ENCODE results near the gene MPO.

MPO gene

DNA sequence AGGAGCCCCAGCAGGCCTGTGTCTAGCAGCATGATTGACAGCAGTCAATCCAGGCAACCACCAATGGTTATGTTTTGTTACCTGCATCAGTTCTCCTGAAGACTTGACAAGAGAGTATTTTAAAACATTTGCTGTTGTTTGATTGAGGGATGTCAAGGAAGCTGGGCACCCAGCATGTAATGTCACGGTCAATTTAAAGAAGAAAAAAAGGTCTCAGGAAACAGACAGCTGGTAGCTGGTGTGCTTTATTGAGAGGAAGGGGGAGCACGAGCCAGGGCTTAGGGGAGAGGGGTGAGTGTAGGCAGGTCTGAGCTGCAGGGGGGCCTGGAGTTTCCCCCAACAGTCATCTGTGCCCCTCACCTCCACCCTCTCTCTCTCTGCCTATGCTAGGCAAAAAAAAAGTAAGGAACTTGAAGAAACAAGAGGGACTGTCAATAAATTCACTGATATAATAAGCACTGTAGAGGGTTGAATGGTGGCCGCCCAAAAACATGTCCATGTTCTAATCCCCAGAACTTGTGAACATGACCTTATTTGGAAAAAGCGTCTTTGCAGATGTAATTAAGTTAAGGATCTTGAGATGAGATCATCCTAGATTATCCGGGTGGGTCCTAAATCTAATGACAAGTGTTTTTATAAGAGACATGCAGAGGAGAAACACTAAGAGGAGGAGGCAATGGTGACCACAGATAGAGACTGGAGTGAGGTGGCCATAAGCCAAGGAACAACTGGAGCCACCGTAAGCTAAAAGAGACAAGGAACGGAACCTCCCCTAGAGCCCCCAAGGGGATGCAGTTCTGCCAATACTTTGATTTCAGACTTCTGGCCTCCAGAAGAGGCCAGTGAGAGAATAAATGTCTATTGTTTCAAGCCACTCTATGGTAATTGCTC lies 33.3 kb upstream of the MPO start:
- H3K27ac Mint-ChIP-seq = peak overlapping the region; percentile 42
- DNase-seq (ENCODE audit: low spot score) = no peak
- H3K4me1 Mint-ChIP-seq (ENCODE audit: low read depth) = peaks cover 9% of the 10 kb centered on the region
- no peaks in the 10 kb centered on the region for H3K27me3 Mint-ChIP-seq (ENCODE audit: low read depth)
- H3K4me3 Mint-ChIP-seq = no peak overlapping the region
- H3K36me3 Mint-ChIP-seq (ENCODE audit: low read depth) = peaks cover 28% of the 10 kb centered on the region
- no peaks in the 10 kb centered on the region for H3K9me3 Mint-ChIP-seq

DNA sequence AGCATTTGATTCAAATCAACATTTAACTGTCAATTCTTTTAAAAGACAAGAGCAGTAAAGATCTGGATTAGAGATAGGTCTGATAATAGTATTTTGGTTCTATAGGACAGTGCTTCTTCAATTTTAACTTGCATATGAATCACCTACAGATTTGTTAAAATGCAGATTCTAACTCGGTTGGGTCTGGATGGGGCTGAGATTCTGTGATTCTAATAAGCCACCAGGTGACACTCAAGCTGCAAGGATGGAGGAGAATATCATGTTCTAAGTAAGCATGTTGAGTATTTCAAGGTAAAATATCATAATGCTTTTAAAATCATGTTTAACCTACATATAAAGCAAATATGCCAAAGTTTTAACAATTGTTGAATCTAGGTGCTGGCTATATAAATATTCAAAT lies 32.1 kb upstream of the MPO start:
- Mint-ChIP-seq H3K27ac (no peak overlapping the region), H3K4me1 (ENCODE audit: low read depth) (peaks cover 6% of the 10 kb centered on the region), H3K4me3 (no peak overlapping the region), H3K36me3 (ENCODE audit: low read depth) (peaks cover 28% of the 10 kb centered on the region), H3K27me3 (ENCODE audit: low read depth) (no peaks in the 10 kb centered on the region), H3K9me3 (no peaks in the 10 kb centered on the region)
- no peak for DNase-seq (ENCODE audit: low spot score)

DNA sequence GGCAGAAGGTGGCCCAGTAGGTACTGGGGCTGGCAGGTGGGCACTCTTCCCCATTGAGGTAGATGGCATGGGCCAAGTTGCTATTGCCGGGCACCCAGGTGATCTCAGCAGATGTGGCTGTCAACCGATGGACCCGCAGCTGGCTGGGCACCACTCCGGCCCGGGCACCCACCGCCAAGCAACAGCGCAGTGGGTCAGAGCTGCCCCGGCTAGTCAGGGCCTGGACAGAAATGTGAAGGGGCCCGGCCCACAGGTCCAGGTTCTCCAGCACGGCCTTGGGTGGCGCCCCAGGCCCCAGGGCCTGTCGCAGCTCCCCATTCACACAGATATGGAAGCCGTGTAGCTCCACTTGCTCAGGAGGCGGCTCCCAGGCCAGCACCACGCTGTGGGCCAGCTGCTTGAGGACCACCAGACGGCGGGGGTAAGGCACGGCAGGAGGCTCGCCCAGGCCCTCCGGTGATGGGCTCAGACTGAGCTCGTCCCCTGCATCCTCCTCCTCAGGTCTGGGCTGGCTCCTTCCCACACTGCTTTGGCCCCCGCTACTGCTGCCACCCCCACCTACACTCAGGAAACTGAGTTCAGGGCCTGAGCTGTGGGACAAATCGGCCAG lies 31.4 kb upstream of the MPO start:
- no peak for DNase-seq (ENCODE audit: low spot score)
- Mint-ChIP-seq H3K9me3 (no peaks in the 10 kb centered on the region), H3K27ac (no peak overlapping the region), H3K4me1 (ENCODE audit: low read depth) (no peaks in the 10 kb centered on the region), H3K36me3 (ENCODE audit: low read depth) (peaks cover 30% of the 10 kb centered on the region), H3K27me3 (ENCODE audit: low read depth) (no peaks in the 10 kb centered on the region), H3K4me3 (no peak overlapping the region)

DNA sequence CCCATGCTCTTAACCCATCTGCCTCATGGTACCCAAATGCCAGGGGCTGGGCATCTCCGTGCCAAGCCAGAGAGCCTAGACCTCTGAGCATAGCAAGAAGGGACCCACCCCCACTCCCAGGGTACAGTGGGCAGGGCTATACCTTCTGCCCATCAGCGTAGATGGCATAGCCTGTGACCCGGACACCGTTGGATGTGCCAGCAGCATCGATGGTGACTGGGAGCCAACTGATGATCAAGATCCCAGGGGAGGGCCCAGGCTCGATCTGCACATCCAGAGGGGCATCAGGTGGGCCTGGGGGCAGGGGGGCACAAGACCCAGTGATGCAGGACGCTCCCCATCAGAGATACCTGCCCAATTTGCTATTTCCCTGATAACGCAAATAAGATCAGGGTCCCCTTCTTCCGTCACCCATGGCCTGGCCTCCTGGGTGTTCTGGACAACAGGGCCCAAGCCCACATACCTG lies 30.7 kb upstream of the MPO start:
- Mint-ChIP-seq H3K27ac (no peak overlapping the region), H3K36me3 (ENCODE audit: low read depth) (peaks cover 33% of the 10 kb centered on the region)

DNA sequence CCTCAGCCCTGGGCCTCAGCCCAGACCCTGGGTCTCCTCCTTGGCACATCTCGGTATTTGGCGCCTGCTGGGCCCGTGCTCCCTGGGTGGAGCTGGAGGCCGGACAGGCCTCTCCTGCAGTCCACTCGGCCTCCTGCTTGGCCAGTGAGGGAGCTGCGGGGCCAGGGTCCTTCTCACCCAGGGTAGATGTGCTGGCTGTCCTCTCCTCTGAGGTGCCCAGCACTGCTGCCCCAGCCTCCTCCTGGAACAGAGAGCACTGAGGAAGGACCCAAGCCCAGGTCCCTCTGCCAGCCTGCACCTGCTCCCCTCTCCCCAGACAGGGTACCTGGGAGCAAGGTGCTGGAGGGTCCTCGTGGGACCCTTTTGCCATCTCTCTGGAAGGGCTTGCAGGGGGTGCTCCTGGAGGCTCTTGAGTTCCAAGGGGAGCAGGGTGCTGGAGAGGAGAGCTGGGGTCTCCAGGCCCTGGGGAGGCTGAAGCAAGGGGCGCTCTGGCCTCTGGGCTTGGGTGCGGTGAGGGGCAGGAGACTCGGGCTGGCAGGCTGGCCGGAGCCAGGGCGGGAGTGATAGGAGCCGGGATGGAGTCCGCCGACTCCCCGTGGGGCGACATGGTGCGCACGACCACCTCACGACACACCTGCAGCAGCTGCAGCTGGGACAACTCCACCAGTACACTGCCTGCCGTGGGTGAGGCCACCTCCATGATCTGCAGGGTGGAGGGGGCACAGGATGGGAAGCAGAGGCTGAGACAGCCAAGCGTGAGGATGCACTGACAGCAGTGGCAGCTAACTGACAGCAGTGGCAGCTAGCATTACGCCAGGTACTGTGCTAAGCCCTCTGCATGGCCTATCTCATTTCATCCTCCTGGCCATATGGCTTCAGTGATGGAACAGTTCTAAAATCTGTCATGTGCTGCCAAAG lies 30.0 kb upstream of the MPO start:
- H3K27ac Mint-ChIP-seq = no peak overlapping the region
- no peaks in the 10 kb centered on the region for H3K27me3 Mint-ChIP-seq (ENCODE audit: low read depth)
- H3K9me3 Mint-ChIP-seq = no peaks in the 10 kb centered on the region
- no peak for DNase-seq (ENCODE audit: low spot score)
- H3K36me3 Mint-ChIP-seq (ENCODE audit: low read depth) = peaks cover 30% of the 10 kb centered on the region
- H3K4me1 Mint-ChIP-seq (ENCODE audit: low read depth) = no peaks in the 10 kb centered on the region
- H3K4me3 Mint-ChIP-seq = no peak overlapping the region

More for the DNA sequence above, 30.7 kb upstream of the MPO start:
- Mint-ChIP-seq H3K4me3 (no peak overlapping the region), H3K4me1 (ENCODE audit: low read depth) (no peaks in the 10 kb centered on the region), H3K9me3 (no peaks in the 10 kb centered on the region), H3K27me3 (ENCODE audit: low read depth) (no peaks in the 10 kb centered on the region)
- DNase-seq (ENCODE audit: low spot score) = no peak

DNA sequence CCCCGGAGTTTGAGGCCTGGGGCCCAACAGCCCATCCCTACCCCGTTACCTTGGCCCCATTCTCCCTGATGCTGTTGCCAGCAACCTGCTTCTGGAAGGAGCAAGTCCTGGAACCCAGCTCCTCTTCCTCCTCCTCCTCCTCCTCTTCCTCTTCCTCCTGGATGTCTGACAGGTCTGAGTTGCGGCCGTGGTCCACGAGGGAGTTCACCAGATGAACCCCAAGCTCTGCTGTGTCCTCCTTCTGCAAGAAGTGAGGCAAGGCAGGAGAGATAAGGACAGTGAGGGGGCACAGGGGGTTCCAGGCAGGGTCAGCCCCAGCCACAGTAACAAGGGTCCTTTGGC lies 29.2 kb upstream of the MPO start:
- H3K4me3 Mint-ChIP-seq = no peak overlapping the region
- no peaks in the 10 kb centered on the region for H3K4me1 Mint-ChIP-seq (ENCODE audit: low read depth)
- peak overlapping the region; percentile 3 for H3K27ac Mint-ChIP-seq
- no peaks in the 10 kb centered on the region for H3K27me3 Mint-ChIP-seq (ENCODE audit: low read depth)
- no peak for DNase-seq (ENCODE audit: low spot score)
- no peaks in the 10 kb centered on the region for H3K9me3 Mint-ChIP-seq
- peaks cover 23% of the 10 kb centered on the region for H3K36me3 Mint-ChIP-seq (ENCODE audit: low read depth)

DNA sequence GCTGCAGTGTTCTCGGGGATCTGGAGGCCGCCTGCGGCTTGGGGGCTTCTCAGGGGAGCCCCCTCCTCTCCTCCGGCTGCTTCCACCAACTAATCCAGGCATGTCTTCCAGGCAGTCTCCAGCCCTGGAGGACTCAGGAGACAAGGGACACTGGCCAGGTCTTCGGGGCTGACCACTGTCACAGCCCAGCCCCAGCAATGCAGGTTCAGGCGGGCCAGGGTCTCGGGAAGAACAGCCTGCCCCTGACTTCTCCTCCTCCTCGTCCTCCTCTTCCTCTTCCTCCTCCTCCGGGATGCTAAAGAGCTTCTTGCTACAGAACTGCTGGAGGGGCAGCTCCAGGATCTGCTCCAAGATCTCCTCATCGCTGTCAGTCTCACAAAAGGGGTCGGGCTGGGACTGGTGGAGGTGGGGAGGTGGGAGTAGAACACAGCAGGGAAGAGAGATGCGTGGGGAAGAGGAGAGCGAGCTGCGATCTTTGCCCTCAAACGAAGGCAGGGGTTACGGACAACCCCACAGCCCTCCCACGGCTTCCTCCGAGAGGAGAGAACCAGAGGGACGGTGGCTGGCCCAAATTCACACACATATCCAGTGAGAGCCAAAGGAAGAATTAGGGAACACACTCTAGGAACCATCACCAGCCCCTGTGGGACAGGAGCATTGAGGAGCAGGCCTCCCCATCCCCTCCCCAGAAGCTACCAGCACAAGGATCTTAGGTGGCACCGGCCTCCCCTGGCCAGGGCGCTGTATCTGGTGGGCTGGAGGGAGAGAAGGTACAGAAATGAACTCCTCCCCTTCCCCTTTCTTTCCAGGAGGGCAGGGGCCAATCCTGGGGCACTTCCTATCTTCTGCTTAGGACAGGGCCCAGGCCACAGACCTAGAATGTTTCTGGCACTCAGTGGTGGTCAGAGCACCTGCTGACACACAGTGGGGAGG lies 28.5 kb upstream of the MPO start:
- no peaks in the 10 kb centered on the region for H3K27me3 Mint-ChIP-seq (ENCODE audit: low read depth)
- H3K4me3 Mint-ChIP-seq = no peak overlapping the region
- no peaks in the 10 kb centered on the region for H3K9me3 Mint-ChIP-seq
- H3K36me3 Mint-ChIP-seq (ENCODE audit: low read depth) = peaks cover 22% of the 10 kb centered on the region
- H3K27ac Mint-ChIP-seq = peak overlapping the region; percentile 15
- H3K4me1 Mint-ChIP-seq (ENCODE audit: low read depth) = peaks cover under 1% of the 10 kb centered on the region
- no peak for DNase-seq (ENCODE audit: low spot score)

DNA sequence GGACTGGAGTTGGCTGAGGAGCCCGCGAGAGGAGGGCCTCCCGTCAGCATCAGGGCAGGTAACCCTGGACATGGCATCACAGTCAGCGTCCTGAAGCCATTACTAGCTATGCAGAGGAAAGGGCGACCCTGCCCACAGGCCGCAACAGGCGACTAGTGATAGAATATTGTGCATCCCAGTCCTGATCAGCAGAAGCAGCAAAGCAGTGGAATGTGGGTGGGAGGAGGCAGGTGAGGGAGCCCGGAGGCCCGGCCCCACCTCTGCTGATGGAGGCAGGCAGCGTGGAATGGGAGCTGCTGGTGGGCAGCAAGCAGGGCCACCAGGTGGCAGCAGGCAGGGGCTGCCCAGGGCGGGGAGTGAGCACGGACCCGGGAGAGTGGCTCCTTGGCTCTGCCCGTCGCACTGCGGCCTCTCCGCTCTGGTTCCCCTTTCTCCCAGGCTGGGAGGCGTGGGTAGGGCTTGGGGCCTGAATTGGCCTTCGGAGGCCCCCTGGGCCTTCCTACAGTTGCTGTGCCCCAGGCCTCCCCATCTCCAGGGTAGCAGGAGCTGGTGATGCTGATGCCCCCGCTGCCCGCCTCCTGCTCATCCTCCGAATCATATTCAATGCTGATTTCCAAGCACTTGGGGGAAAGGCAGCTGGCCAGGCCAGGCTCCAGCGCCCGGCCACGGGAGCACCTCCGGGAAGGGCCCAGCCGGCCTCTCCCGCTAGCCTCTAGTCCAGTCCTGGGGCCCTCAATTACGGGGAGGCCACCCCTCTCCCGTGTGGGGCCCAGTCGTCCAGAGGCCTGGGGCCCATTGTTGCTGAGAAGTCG lies 27.6 kb upstream of the MPO start:
- peaks cover 21% of the 10 kb centered on the region for H3K36me3 Mint-ChIP-seq (ENCODE audit: low read depth)
- H3K9me3 Mint-ChIP-seq = no peaks in the 10 kb centered on the region
- H3K4me1 Mint-ChIP-seq (ENCODE audit: low read depth) = peaks cover 1% of the 10 kb centered on the region
- H3K27ac Mint-ChIP-seq = no peak overlapping the region
- no peaks in the 10 kb centered on the region for H3K27me3 Mint-ChIP-seq (ENCODE audit: low read depth)
- no peak overlapping the region for H3K4me3 Mint-ChIP-seq
- no peak for DNase-seq (ENCODE audit: low spot score)

DNA sequence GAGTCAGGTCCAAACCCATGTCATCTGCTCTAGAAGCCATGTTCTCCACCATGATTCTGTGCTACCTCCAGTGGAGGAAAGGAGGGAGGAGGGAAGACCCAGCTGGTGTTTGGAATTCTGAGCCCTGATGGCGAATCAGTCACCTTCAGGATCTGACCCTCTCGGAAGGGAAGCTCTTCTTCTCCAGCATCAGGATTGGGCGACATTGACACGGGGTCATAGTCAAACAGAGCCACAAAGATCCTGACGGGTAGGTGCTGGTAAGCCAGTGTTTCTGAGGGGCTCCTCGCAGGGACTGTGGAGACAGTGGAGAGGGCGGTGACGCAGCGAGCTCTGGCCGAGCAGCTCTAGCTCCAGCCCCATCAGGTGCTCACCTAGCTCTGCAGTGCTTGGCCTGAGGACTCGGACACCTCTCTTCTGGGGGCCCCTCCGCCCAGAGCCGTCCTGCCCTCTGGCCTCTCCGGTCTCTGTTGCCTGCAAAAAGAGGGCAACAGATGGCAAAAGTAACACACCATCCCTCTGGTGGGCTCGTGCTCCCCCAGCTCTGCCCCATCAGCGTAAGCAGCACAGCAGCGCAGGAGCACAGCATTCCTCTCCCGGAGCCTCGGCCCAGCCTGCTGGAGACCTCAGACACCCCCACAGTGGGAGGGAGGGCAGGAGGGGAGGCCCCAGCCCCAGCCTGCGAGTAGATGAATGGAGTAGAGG lies 26.9 kb upstream of the MPO start:
- Mint-ChIP-seq H3K36me3 (ENCODE audit: low read depth) (peaks cover 19% of the 10 kb centered on the region), H3K27me3 (ENCODE audit: low read depth) (no peaks in the 10 kb centered on the region), H3K9me3 (no peaks in the 10 kb centered on the region), H3K4me1 (ENCODE audit: low read depth) (peaks cover 1% of the 10 kb centered on the region), H3K27ac (no peak overlapping the region), H3K4me3 (no peak overlapping the region)
- no peak for DNase-seq (ENCODE audit: low spot score)

DNA sequence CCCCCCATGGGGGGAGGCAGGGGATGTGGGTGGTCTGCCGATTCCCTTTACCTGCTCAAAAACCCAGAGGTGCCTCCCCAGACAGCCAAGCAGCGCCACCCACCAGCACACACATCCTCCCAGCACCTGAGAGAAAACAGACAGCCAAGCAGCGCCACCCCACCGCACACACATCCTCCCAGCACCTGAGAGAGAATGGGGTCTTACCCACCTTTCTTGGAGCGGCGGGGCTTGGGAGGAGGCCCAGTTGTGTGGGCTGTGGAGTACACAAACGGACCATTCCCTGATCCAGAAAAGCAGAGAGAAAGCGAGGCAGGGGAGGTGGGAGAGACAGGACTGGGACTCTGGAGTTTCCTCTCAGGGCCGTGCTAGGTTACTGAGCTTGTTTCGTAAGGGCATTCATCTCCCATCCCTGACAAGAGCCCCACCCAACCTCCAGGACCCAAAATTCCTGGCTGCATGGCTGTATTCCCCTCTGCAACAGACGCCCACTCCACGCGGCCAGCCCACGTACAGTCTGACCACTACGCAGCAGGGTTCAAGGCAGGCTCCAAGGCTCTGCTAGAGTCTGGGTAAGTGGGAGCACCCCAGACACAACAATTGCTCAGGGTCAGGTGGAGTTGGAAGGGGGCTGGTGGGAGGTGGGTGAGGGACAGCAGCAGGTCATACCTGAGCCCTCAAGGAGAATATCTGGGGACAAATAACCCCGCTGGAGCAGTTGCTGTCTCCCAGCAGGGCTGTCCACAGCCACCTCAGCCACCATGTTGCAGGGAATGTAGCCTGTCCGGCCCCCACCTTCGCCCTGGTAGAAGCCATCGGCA lies 25.6 kb upstream of the MPO start:
- H3K36me3 Mint-ChIP-seq (ENCODE audit: low read depth) = peaks cover 18% of the 10 kb centered on the region
- peak overlapping the region; percentile 45 for H3K27ac Mint-ChIP-seq
- no peak for DNase-seq (ENCODE audit: low spot score)
- no peaks in the 10 kb centered on the region for H3K27me3 Mint-ChIP-seq (ENCODE audit: low read depth)
- peaks cover 1% of the 10 kb centered on the region for H3K4me1 Mint-ChIP-seq (ENCODE audit: low read depth)
- H3K4me3 Mint-ChIP-seq = no peak overlapping the region
- H3K9me3 Mint-ChIP-seq = no peaks in the 10 kb centered on the region

DNA sequence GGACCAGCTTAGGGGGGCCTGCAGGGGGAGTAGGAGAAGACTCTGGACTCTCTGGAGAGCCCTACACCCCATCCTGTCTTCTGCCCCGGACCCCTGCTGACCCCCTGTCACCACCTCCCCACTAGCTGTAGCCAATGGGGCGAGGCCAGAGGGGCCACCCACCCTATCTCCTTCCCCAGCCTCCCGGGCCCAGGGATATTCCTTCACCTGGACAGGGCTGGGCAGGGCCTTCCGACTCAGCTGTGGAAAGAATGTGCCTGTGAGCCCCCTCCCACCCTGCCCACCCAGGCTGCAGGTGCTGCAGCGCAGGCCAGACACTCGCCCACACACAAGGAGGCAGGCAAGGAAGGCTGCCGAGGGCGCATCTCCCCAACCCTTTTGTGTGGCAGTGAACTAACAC lies 24.9 kb upstream of the MPO start:
- Mint-ChIP-seq H3K27ac (no peak overlapping the region), H3K4me1 (ENCODE audit: low read depth) (peaks cover 1% of the 10 kb centered on the region), H3K27me3 (ENCODE audit: low read depth) (no peaks in the 10 kb centered on the region), H3K36me3 (ENCODE audit: low read depth) (peaks cover 18% of the 10 kb centered on the region), H3K4me3 (no peak overlapping the region), H3K9me3 (no peaks in the 10 kb centered on the region)
- no peak for DNase-seq (ENCODE audit: low spot score)
